GM18868 (cell line): ENCODE results near the gene MAD1L1.
A peak's percentile ranks its signal among the peaks of the same experiment; 100 is the strongest.
"Not testable (repeated sequence)": the region's sequence is repeated elsewhere in the genome, so short reads cannot be mapped to it uniquely, and the experiment has no call there.

ENCODE experiments used
- ATAC-seq: cut with Tn5 transposase; IDR thresholded peaks from one replicate; pipeline ENCODE4 v1.9.1; 2021; ENCODE audit warnings: mild to moderate bottlenecking, moderate library complexity; ENCODE audit not compliant: unreplicated experiment

Gene MAD1L1

GRCh38 chr7:1937252-1937605 is 295.5 kb downstream of the MAD1L1 start:
- no peak for ATAC-seq

GRCh38 chr7:1936531-1937251 is 296.1 kb downstream of the MAD1L1 start:
- no peak for ATAC-seq

GRCh38 chr7:1936006-1936310 is 296.8 kb downstream of the MAD1L1 start:
- ATAC-seq: no peak

GRCh38 chr7:1935176-1936005 is 297.4 kb downstream of the MAD1L1 start:
- no peak for ATAC-seq

- no peak for ATAC-seq
Measured at GRCh38 chr7:1934756-1935155, 298.0 kb downstream of the MAD1L1 start.

- ATAC-seq: no peak
Measured at GRCh38 chr7:1934017-1934416, 298.7 kb downstream of the MAD1L1 start.

GRCh38 chr7:1933066-1933750 is 299.5 kb downstream of the MAD1L1 start:
- no peak for ATAC-seq

GRCh38 chr7:1931951-1932270 is 300.8 kb downstream of the MAD1L1 start:
- ATAC-seq: no peak

GRCh38 chr7:1931256-1931950 is 301.3 kb downstream of the MAD1L1 start:
- no peak for ATAC-seq

GRCh38 chr7:1930381-1931065 is 302.2 kb downstream of the MAD1L1 start:
- no peak for ATAC-seq

GRCh38 chr7:1929349-1929925 is 303.3 kb downstream of the MAD1L1 start:
- not testable (repeated sequence) for ATAC-seq

- no peak for ATAC-seq
Measured at GRCh38 chr7:1928645-1929348, 303.9 kb downstream of the MAD1L1 start.

- no peak for ATAC-seq
Measured at GRCh38 chr7:1927937-1928644, 304.7 kb downstream of the MAD1L1 start.

GRCh38 chr7:1926908-1927306 is 305.8 kb downstream of the MAD1L1 start:
- no peak for ATAC-seq

GRCh38 chr7:1925973-1926907 is 306.5 kb downstream of the MAD1L1 start:
- ATAC-seq: peak; percentile 47

- ATAC-seq: no peak
Measured at GRCh38 chr7:1925349-1925748, 307.4 kb downstream of the MAD1L1 start.

- no peak for ATAC-seq
Measured at GRCh38 chr7:1924258-1924817, 308.4 kb downstream of the MAD1L1 start.
